ENCODE measurements around the gene KL. TPM values are rescaled to one million over a fixed set of nuclear protein-coding genes. Genes with fewer than 3 reads are reported as not detected.

KL gene
- total RNA-seq, 1 donor from 2014 or later, result 2.0 TPM

- no peak for DNase-seq (ENCODE audit: low read depth)
- TF ChIP-seq CTCF (IDR thresholded peaks at IDR 0.05; ENCODE audit: insufficient read depth, low read length, poor library complexity, severe bottlenecking), result no peak
- peaks cover 5% of the 10 kb centered on the region for H3K36me3 ChIP-seq (ENCODE audit: control insufficient read depth, insufficient read depth, low read length)
- H3K27me3 ChIP-seq (ENCODE audit: control insufficient read depth, insufficient read depth, low read length), result no peaks in the 10 kb centered on the region
- H3K4me3 ChIP-seq (ENCODE audit: low read depth, low read length), result no peak overlapping the region
Measured at GRCh38 chr13:33112766-33113165, 96.5 kb downstream of the KL start.

GRCh38 chr13:33114146-33114545 is 97.9 kb downstream of the KL start:
- Histone ChIP-seq H3K36me3 (ENCODE audit: control insufficient read depth, insufficient read depth, low read length) (peaks cover 3% of the 10 kb centered on the region), H3K27me3 (ENCODE audit: control insufficient read depth, insufficient read depth, low read length) (no peaks in the 10 kb centered on the region), H3K4me3 (ENCODE audit: low read depth, low read length) (no peak overlapping the region)
- TF ChIP-seq CTCF (IDR thresholded peaks at IDR 0.05; ENCODE audit: insufficient read depth, low read length, poor library complexity, severe bottlenecking), result no peak
- DNase-seq (ENCODE audit: low read depth), result no peak

GRCh38 chr13:33115274-33115673 is 99.1 kb downstream of the KL start:
- no peak overlapping the region for H3K4me3 ChIP-seq (ENCODE audit: low read depth, low read length)
- peaks cover 3% of the 10 kb centered on the region for H3K36me3 ChIP-seq (ENCODE audit: control insufficient read depth, insufficient read depth, low read length)
- TF ChIP-seq CTCF (IDR thresholded peaks at IDR 0.05; ENCODE audit: insufficient read depth, low read length, poor library complexity, severe bottlenecking), result no peak
- no peak for DNase-seq (ENCODE audit: low read depth)
- no peaks in the 10 kb centered on the region for H3K27me3 ChIP-seq (ENCODE audit: control insufficient read depth, insufficient read depth, low read length)

Data from kidney epithelial cell (primary cell).